GM19463 (cell line): ENCODE data around the gene SNX6.
"Not testable (repeated sequence)": the region's sequence is repeated elsewhere in the genome, so short reads cannot be mapped to it uniquely, and the experiment has no call there.

ENCODE experiments used
- ATAC-seq: cut with Tn5 transposase; IDR thresholded peaks from one replicate; pipeline ENCODE4 v1.9.1; 2021; ENCODE audit warnings: mild to moderate bottlenecking, moderate library complexity; ENCODE audit not compliant: unreplicated experiment

SNX6 gene

GRCh38 chr14:34640826-34641225, 10.9 kb upstream of the SNX6 start:
- no peak for ATAC-seq

- not testable (repeated sequence) for ATAC-seq
These were observed 4.4 kb upstream of the SNX6 start for GRCh38 chr14:34634360-34634771.

- ATAC-seq, result no peak
These were observed 3.8 kb upstream of the SNX6 start for GRCh38 chr14:34633742-34634141.

- ATAC-seq, result no peak
These were observed 2.5 kb upstream of the SNX6 start for GRCh38 chr14:34632411-34632978.

GRCh38 chr14:34629344-34629656, 648 bp downstream of the SNX6 start:
- ATAC-seq, result no peak

- no peak for ATAC-seq
These were observed 1.2 kb downstream of the SNX6 start for GRCh38 chr14:34628681-34629135.

GRCh38 chr14:34623506-34623905, 6.4 kb downstream of the SNX6 start:
- ATAC-seq, result no peak

GRCh38 chr14:34620839-34621238, 9.1 kb downstream of the SNX6 start:
- ATAC-seq, result no peak

- no peak for ATAC-seq
These were observed 9.8 kb downstream of the SNX6 start for GRCh38 chr14:34620115-34620514.

GRCh38 chr14:34619471-34619870, 10.5 kb downstream of the SNX6 start:
- no peak for ATAC-seq

- ATAC-seq, result no peak
These were observed 13.6 kb downstream of the SNX6 start for GRCh38 chr14:34616360-34616759.

GRCh38 chr14:34615507-34615906, 14.4 kb downstream of the SNX6 start:
- ATAC-seq, result no peak

- ATAC-seq, result no peak
These were observed 15.3 kb downstream of the SNX6 start for GRCh38 chr14:34614638-34615037.

GRCh38 chr14:34610101-34610500, 19.8 kb downstream of the SNX6 start:
- no peak for ATAC-seq

- no peak for ATAC-seq
These were observed 24.5 kb downstream of the SNX6 start for GRCh38 chr14:34605461-34605860.

- ATAC-seq, result no peak
These were observed 25.0 kb downstream of the SNX6 start for GRCh38 chr14:34604995-34605394.

- ATAC-seq, result no peak
These were observed 33.1 kb downstream of the SNX6 start for GRCh38 chr14:34596891-34597290.

- ATAC-seq, result no peak
These were observed 36.1 kb downstream of the SNX6 start for GRCh38 chr14:34593740-34594375.

- ATAC-seq, result no peak
These were observed 37.3 kb downstream of the SNX6 start for GRCh38 chr14:34592623-34593022.

- ATAC-seq, result no peak
These were observed 46.4 kb downstream of the SNX6 start for GRCh38 chr14:34583525-34583924.

- no peak for ATAC-seq
These were observed 47.7 kb downstream of the SNX6 start for GRCh38 chr14:34582117-34582680.

- ATAC-seq, result no peak
These were observed 49.6 kb downstream of the SNX6 start for GRCh38 chr14:34580381-34580780.

- no peak for ATAC-seq
These were observed 58.2 kb downstream of the SNX6 start for GRCh38 chr14:34571771-34572170.
